22Rv1 (cell line): Measurements from ENCODE around the gene BHLHE23.

Experiments
- ZFX ChIP-seq: fragments of 450-650 bp; IDR thresholded peaks from 2 replicates; pipeline ENCODE4 v1.6.1; 2017; ENCODE audit warnings: antibody characterized with exemption, borderline replicate concordance
- TF ChIP-seq, protein P1 (sequence below): fragments of 450-650 bp; IDR thresholded peaks from 2 replicates; pipeline ENCODE4 v1.5.1; 2017; ENCODE audit warnings: mild to moderate bottlenecking

GRCh38 chr20:63027221-63027921 lies 20.6 kb upstream of the BHLHE23 start:
- TF ChIP-seq, protein P1, sequence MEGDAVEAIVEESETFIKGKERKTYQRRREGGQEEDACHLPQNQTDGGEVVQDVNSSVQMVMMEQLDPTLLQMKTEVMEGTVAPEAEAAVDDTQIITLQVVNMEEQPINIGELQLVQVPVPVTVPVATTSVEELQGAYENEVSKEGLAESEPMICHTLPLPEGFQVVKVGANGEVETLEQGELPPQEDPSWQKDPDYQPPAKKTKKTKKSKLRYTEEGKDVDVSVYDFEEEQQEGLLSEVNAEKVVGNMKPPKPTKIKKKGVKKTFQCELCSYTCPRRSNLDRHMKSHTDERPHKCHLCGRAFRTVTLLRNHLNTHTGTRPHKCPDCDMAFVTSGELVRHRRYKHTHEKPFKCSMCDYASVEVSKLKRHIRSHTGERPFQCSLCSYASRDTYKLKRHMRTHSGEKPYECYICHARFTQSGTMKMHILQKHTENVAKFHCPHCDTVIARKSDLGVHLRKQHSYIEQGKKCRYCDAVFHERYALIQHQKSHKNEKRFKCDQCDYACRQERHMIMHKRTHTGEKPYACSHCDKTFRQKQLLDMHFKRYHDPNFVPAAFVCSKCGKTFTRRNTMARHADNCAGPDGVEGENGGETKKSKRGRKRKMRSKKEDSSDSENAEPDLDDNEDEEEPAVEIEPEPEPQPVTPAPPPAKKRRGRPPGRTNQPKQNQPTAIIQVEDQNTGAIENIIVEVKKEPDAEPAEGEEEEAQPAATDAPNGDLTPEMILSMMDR: no peak
- no peak for TF ChIP-seq ZFX
